NCI-H345 treated with DMSO at 0.1 percent for 48 hours (cell line): ENCODE results near the gene SIRPB1.
"Not testable (repeated sequence)": the region's sequence is repeated elsewhere in the genome, so short reads cannot be mapped to it uniquely, and the experiment has no call there.

Source experiments
- DNase-seq: peaks from one replicate; lab custom pipeline; 2025; ENCODE audit not compliant: unreplicated experiment; lab: John Stamatoyannopoulos, UW

SIRPB1 gene

GRCh38 chr20:1619861-1620444 is at the start of gene SIRPB1:
SIRPB1 (minus strand) TSS chr20:1620009; CDS start chr20:1619944, 65 bp downstream.
- DNase-seq = no peak

- DNase-seq = no peak
Observed at GRCh38 chr20:1669304-1669703, 49.5 kb upstream of the SIRPB1 start.

GRCh38 chr20:1667502-1668085 is 47.8 kb upstream of the SIRPB1 start:
- DNase-seq = no peak

GRCh38 chr20:1666802-1667201 is 47.0 kb upstream of the SIRPB1 start:
- no peak for DNase-seq

GRCh38 chr20:1665345-1665744 is 45.5 kb upstream of the SIRPB1 start:
- DNase-seq = no peak

- no peak for DNase-seq
Observed at GRCh38 chr20:1664911-1665310, 45.1 kb upstream of the SIRPB1 start.

- no peak for DNase-seq
Observed at GRCh38 chr20:1663917-1664316, 44.1 kb upstream of the SIRPB1 start.

GRCh38 chr20:1661542-1662299 is 41.9 kb upstream of the SIRPB1 start:
- DNase-seq = no peak

- DNase-seq = no peak
Observed at GRCh38 chr20:1660246-1660645, 40.4 kb upstream of the SIRPB1 start.

- DNase-seq = no peak
Observed at GRCh38 chr20:1657556-1658334, 37.9 kb upstream of the SIRPB1 start, which contains the start of gene SIRPG. SIRPG (minus strand) TSS chr20:1657779; CDS start chr20:1657714, 65 bp downstream.

- DNase-seq = no peak
Observed at GRCh38 chr20:1656844-1657243, 37.0 kb upstream of the SIRPB1 start.

- no peak for DNase-seq
Observed at GRCh38 chr20:1654996-1655395, 35.2 kb upstream of the SIRPB1 start.

GRCh38 chr20:1652960-1653359 is 33.2 kb upstream of the SIRPB1 start:
- DNase-seq = no peak

GRCh38 chr20:1652104-1652503 is 32.3 kb upstream of the SIRPB1 start:
- DNase-seq = no peak

GRCh38 chr20:1651268-1652058 is 31.7 kb upstream of the SIRPB1 start:
- no peak for DNase-seq

GRCh38 chr20:1648101-1648500 is 28.3 kb upstream of the SIRPB1 start:
- no peak for DNase-seq

- no peak for DNase-seq
Observed at GRCh38 chr20:1646975-1647431, 27.2 kb upstream of the SIRPB1 start.

- no peak for DNase-seq
Observed at GRCh38 chr20:1644101-1644962, 24.5 kb upstream of the SIRPB1 start.

GRCh38 chr20:1638643-1639042 is 18.8 kb upstream of the SIRPB1 start:
- not testable (repeated sequence) for DNase-seq

- no peak for DNase-seq
Observed at GRCh38 chr20:1637755-1638154, 17.9 kb upstream of the SIRPB1 start.
